Activated CD4-positive, alpha-beta T cell treated with anti-CD3 and anti-CD28 coated beads for 4 hours (primary cell): ENCODE data around the gene RALA.

Source experiments
- DNase-seq, 2 donors: peaks; one replicate each; pipeline ENCODE4 v3.0.0-alpha.2; 2020

Gene RALA, protein sequence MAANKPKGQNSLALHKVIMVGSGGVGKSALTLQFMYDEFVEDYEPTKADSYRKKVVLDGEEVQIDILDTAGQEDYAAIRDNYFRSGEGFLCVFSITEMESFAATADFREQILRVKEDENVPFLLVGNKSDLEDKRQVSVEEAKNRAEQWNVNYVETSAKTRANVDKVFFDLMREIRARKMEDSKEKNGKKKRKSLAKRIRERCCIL

DNA sequence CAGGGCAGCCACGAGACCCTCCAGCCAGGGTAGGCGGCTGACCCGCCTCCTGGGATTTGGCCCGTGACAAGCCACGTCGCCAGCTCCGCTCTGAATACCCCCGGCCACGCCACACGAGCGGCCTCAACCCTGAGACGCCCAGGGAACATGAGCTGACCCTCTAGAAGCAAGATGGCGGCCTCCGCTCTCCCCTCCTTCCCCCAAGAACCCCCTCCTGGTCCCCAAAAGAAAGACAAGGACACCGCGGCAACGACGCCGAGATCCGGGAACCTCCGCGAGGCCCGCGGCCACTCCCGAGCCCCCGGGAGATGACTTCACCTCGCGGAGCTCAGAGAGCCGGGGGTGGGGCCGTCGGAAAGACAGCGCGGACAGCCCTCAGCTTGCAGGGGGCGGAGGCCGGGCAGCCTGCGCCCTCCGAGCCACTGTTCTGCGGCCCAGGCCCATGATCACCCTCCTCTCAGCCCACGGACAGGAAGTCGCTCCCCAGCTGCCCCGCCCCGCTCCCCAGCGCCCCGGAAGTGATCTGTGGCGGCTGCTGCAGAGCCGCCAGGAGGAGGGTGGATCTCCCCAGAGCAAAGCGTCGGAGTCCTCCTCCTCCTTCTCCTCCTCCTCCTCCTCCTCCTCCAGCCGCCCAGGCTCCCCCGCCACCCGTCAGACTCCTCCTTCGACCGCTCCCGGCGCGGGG is at the start of gene RALA:
Gene RALA (plus strand): TSS at position 526 of the 685 bp plus-strand sequence. CDS start 63,096 bp downstream, outside the sequence.
- peak; percentile 88 to 89 for DNase-seq

DNA sequence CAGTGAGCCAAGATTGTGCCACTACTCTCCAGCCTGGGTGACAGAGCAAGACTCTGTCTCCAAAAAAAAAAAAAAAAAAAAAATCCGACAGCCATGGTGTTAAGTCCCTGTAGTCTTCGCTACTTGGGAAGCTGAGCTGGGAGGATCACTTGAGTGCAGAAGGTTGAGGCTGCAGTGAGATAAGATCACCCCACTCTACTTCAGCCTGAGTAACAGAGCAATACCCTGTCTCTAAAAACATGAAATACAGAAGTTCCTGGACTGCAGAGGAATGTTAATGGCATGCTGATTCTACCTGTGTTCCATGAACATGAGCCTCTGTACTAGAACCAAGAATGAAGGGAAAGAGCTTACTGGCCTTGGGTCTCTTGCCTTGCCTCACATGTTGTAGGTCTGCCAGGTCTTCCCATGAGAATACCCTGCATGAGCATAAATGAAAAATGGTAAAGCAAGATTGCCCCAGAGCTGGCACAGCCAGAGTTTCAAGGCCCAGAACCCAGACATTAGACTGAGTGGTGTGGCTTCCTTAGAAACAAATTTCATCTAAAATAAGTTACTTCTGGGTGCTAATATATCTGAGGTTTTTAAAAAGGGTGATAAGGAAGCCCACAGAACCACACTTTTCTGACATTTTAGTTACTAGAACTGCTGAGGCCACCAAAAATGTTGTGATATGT is 48.6 kb upstream of the RALA start:
- DNase-seq = no peak

DNA sequence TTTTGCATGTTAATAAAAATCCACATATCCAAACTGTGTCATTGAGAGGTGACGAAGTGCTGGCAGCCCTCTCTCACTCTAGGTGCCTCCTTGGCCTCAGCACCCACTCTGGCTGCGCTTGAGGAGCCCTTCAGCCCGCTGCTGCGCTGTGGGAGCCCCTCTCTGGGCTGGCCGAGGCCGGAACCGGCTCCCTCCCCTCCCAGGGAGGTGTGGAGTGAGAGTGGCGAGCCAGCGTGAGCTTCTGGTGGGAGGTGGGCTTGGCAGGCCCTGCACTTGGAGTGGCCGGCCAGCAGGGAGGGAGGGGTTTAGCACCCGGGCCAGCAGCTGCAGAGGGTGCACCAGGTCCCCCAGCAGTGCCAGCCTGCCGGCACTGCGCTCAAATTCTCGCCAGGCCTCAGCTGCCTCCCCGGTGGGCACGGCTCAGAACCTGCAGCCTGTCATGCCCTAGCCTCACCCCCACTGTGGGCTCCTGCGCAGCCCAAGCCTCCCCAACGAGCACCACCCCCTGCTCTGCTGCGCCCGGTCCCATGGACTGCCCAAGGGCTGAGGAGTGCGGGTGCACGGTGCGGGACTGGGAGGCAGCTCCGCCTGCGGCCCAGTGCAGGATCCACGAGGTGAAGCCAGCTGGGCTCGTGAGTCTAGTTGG is 46.0 kb upstream of the RALA start:
- no peak for DNase-seq

- DNase-seq = peak; percentile 75 to 79
Measured at GRCh38 chr7:39580149-39580874, 43.1 kb upstream of the RALA start.

DNA sequence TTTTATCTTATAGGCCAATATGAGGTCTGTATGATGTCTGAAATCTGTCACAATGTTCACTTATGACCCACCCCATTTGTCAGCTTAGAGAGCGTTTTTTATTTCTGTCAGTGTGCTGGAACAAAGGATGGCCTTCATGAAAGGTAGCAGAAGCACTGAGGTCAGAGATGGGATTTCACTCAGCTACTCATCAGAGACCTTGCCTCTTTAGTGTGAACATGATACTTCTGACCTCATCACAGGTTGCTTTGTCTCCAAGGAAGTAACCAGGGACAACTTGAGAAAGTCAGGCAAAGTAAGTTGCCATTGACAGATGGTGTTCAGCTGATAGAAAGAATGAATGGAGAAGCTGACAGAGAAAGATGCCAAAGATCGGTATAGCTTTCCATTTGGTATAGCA is 40.8 kb upstream of the RALA start:
- no peak for DNase-seq

- DNase-seq = no peak
Measured at GRCh38 chr7:39583539-39583938, 39.8 kb upstream of the RALA start.

- DNase-seq = no peak
Measured at GRCh38 chr7:39587393-39587792, 36.0 kb upstream of the RALA start.

GRCh38 chr7:39588416-39588815 is 35.0 kb upstream of the RALA start:
- DNase-seq = no peak

DNA sequence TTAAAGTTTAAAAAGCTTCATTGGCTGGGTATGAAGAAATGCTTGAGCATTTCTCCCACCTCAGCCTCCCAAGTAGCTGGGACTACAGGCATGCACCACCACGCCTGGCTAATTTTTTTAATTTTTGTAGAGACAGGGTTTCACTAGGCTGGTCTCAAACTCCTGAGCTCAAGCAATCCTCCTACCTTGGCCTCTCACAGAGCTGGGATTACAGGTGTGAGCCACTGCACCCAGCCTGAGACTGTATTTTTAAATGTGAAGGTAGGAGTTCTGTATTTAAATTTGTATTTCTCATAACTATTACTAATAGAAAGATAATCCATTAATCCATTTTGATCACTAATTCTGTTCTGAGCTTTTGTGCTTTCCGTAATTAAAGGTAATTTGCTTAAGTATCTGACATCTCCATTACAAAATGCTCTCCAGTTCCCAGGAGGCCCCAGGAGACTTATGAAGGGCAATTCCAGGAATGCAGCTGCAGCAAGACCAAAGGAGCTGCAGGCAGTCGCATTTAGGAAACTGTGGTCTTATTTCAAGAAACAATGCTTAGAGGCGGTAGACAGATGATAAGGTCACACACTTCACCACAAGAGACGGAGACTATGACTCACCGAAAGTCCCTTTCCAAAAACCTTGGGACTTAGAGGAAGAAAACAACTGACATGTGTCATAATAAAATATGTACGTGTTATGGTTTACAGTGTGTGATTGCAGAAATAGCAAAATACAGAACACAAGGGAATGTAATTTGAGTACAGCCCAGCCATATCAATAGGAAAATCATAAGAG is 33.9 kb upstream of the RALA start:
- DNase-seq = peak; percentile 69 to 72

- no peak for DNase-seq
Measured at GRCh38 chr7:39592586-39592985, 30.8 kb upstream of the RALA start.

GRCh38 chr7:39594988-39595620 is 28.3 kb upstream of the RALA start:
- no peak for DNase-seq

GRCh38 chr7:39602351-39602750 is 21.0 kb upstream of the RALA start:
- no peak for DNase-seq

GRCh38 chr7:39603924-39604323 is 19.4 kb upstream of the RALA start:
- DNase-seq = no peak

- no peak for DNase-seq
Measured at GRCh38 chr7:39605087-39605486, 18.3 kb upstream of the RALA start.

GRCh38 chr7:39606352-39606751 is 17.0 kb upstream of the RALA start:
- no peak for DNase-seq

DNA sequence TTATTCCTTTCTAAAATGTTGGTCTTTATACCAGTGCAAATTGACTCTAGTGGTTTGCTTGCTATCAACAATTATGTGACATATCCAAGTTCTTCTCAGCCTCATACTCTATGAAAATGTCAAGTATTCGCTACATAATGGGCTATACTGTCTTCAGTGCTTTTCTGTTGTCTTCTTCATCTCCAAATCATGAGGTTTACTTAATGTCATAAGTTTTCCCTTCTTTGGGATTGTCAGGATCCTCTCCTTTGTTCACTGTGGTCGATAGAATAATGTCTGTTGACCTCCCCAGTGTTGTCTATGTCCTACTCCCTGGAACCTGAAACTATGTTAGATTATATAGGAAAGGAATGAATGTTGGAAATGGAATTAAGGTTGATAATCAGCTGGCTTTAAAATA is 16.4 kb upstream of the RALA start:
- DNase-seq = no peak

DNA sequence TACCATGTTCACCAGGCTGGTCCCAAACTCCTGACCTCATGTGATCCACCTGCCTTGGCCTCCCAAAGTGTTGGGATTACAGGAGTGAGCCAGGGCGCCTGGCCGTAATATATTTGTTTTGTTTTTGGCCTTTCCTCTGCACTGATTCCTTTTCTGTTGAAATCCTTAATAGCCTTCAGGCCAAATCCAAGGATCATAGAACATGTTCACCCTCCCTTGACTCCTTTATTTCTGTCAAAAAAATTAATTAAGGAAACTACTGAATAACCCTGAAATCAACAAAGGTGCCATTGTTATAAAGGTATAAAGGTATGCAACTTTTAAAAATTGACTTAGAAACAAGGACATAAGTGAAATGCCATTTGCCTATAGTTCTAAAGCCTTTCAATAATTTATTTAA is 15.5 kb upstream of the RALA start:
- DNase-seq = no peak

- DNase-seq = no peak
Measured at GRCh38 chr7:39608278-39608677, 15.1 kb upstream of the RALA start.

DNA sequence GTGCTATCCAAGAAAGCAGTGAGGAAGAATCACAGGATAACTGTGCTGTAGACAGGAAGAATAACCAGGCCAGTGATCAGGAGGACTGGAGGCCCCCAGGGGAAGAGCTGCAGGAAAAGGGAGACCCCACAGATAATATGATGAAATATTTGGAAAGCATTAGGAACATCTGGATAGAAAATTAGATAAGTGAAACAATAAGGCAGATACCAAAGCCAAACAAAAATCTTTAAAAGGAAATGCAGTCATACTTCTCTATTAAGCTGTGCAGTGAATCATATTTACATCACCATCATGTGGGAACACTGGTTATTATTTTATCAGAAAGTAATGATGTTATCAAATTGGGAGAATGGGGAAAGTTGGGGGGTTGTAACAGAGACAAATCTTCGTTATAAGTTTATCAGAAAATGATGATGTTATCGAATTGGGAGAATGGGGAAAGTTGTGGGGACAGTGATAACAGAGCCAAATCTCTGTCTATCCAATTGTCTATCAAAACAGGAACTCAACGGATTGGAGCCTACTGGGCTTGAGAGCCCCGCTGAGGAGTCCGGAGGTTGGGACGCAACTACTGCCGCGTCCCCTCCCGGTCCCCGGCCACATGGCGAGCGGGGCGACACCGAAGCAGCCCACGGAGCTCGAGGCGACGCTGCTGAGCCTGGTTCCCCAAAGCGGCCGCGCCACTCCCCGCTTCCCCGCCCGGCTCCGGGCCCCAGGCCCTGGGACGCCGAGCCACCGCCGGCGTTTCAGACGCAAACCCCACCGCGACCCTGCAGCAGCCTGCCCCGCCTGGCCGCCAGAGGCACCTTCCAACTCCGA is 14.0 kb upstream of the RALA start:
- DNase-seq = no peak

DNA sequence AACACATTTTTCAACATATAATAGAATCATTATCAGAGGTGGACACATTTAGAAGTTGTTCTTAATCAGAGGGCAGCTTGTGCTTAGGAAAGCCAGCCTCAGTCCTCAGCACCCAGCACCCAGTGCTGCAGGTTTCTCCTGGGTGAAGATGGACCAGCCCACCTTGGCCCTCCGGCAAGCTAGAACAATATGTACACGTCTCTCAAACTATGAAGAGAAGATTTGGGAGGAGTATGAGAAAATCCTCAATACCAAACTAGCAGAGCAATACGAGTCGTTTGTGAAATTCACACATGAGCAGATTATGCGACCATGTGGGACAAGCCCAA is 13.5 kb upstream of the RALA start:
- no peak for DNase-seq

- no peak for DNase-seq
Measured at GRCh38 chr7:39613577-39613976, 9.8 kb upstream of the RALA start.
